ENCODE measurements around the gene EFEMP2. TPM values are rescaled to one million over a fixed set of nuclear protein-coding genes. Genes with fewer than 3 reads are reported as not detected.

The EFEMP2 gene
- total and polyA plus RNA-seq, 10 of the 15 experiments (the other 5 are each of a cell fraction or from before 2014, with no cell fraction given): 0.24 to 13.2 (median 1.3) TPM; not detected in 1

GRCh38 chr11:65880027-65880426 is 7.4 kb upstream of the EFEMP2 start:
- Histone ChIP-seq H3K27me3 (replicated peaks in 1 of 2; ENCODE audit: control insufficient read depth in 2 of 2, insufficient read depth in 2 of 2, low read length in 1 of 2) (no peaks in the 10 kb centered on the region), H2AFZ (ENCODE audit: control insufficient read depth, low read depth, low read length) (no peak overlapping the region), H3K4me1 (ENCODE audit: control insufficient read depth, insufficient read depth, low read length) (peaks cover 9% of the 10 kb centered on the region), H3K79me2 (ENCODE audit: control insufficient read depth, insufficient read depth, low read length) (peaks cover 3% of the 10 kb centered on the region), H3K9ac (ENCODE audit: control insufficient read depth, insufficient read depth, low read length) (no peak overlapping the region), H3K4me2 (ENCODE audit: control insufficient read depth, insufficient read depth) (no peak overlapping the region), H4K20me1 (ENCODE audit: control insufficient read depth, insufficient read depth) (no peaks in the 10 kb centered on the region), H3K36me3 (ENCODE audit: control insufficient read depth in 2 of 2, insufficient read depth in 2 of 2, low read length in 1 of 2) (peaks cover 9 to 14% of the 10 kb centered on the region in 2 experiments; a peak in 3 of 4 replicates), H3K4me3 (no peak overlapping the region), H3K9me3 (replicated peaks; ENCODE audit: control insufficient read depth, insufficient read depth, low read length) (no peaks in the 10 kb centered on the region), H3K27ac (ENCODE audit: control insufficient read depth, insufficient read depth) (no peak overlapping the region)
- in situ Hi-C loops (cut with MboI) (loop anchor here (5.0 kb wide), 1 partner anchor 107 kb away; no protein-coding TSS in a partner anchor), intact Hi-C loops (cut with micrococcal nuclease; ENCODE audit: unreplicated experiment) (no loop called here)
- ChIA-PET CTCF (interaction anchor here (1.7 kb wide), 1 partner anchor 20 kb away, joined by 9 read pairs; the partner anchor contains the start of gene MUS81), POLR2A (interaction anchor here (0.7 to 2.6 kb wide), 2 partner anchors 11 to 97 kb away, joined by 3 to 8 read pairs; partner anchors contain the start of gene CCDC85B), RAD21 (ENCODE audit: unreplicated experiment) (no interaction called here), SMC1A (ENCODE audit: uncharacterized antibody, unreplicated experiment) (no interaction called here)
- 79% methylated on average over 7 of the region's 7 CpGs for WGBS (ENCODE audit: insufficient coverage, insufficient replicate concordance, low lambda C conversion rate, missing lambda C conversion rate)
- FAIRE-seq (no peak), DNase-seq (ENCODE audit: low read depth, low spot score) (no peak), ATAC-seq (no peak)
- no TSS peak for BruUV-seq (replicated peaks)
- TF ChIP-seq HSF1 (IDR thresholded peaks at IDR 0.05; ENCODE audit: low read depth, low read length) (no peak), CTCF (IDR thresholded peaks at IDR 0.05 in 2 of 3, conservative IDR thresholded peaks at IDR 0.05 in 1 of 3; ENCODE audit: control insufficient read depth in 2 of 3, extremely low read depth in 1 of 3, insufficient read depth in 1 of 3, low read depth in 3 of 3, low read length in 3 of 3) (no peak), PML (IDR thresholded peaks at IDR 0.05; ENCODE audit: low read length) (no peak), E2F8 (IDR thresholded peaks at IDR 0.05; ENCODE audit: low read depth, partially characterized antibody) (no peak), SRF (IDR thresholded peaks at IDR 0.05; ENCODE audit: low read depth in 2 of 2, low read length in 2 of 2) (no peak), POLR2AphosphoS5 (IDR thresholded peaks at IDR 0.05; ENCODE audit: low read length) (no peak), MXI1 (IDR thresholded peaks at IDR 0.05; ENCODE audit: low read depth, low read length) (no peak), BHLHE40 (IDR thresholded peaks at IDR 0.05; ENCODE audit: borderline replicate concordance in 1 of 2, low read depth in 2 of 2, low read length in 1 of 2) (no peak), MEF2B (IDR thresholded peaks at IDR 0.05; ENCODE audit: partially characterized antibody, poor library complexity, severe bottlenecking) (no peak), JUNB (IDR thresholded peaks at IDR 0.05) (no peak), KDM1A (IDR thresholded peaks at IDR 0.05; ENCODE audit: borderline replicate concordance) (no peak), TCF3 (IDR thresholded peaks at IDR 0.05; ENCODE audit: borderline replicate concordance, insufficient read depth, low read depth, low read length) (no peak), SPI1 (IDR thresholded peaks at IDR 0.05; ENCODE audit: borderline replicate concordance, insufficient read depth, low read depth, low read length) (no peak)
- TF ChIP-seq, protein P1, sequence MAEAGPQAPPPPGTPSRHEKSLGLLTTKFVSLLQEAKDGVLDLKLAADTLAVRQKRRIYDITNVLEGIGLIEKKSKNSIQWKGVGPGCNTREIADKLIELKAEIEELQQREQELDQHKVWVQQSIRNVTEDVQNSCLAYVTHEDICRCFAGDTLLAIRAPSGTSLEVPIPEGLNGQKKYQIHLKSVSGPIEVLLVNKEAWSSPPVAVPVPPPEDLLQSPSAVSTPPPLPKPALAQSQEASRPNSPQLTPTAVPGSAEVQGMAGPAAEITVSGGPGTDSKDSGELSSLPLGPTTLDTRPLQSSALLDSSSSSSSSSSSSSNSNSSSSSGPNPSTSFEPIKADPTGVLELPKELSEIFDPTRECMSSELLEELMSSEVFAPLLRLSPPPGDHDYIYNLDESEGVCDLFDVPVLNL (IDR thresholded peaks at IDR 0.05; ENCODE audit: low read depth, low read length): no peak
- TF ChIP-seq, protein P2, sequence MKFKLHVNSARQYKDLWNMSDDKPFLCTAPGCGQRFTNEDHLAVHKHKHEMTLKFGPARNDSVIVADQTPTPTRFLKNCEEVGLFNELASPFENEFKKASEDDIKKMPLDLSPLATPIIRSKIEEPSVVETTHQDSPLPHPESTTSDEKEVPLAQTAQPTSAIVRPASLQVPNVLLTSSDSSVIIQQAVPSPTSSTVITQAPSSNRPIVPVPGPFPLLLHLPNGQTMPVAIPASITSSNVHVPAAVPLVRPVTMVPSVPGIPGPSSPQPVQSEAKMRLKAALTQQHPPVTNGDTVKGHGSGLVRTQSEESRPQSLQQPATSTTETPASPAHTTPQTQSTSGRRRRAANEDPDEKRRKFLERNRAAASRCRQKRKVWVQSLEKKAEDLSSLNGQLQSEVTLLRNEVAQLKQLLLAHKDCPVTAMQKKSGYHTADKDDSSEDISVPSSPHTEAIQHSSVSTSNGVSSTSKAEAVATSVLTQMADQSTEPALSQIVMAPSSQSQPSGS (IDR thresholded peaks at IDR 0.05; ENCODE audit: low read length): no peak

Data from GM12878 (cell line).